Duodenal mucosa (tissue), 2 donors: ENCODE data around the gene EFCAB11.

ENCODE experiments used
- H3K27ac ChIP-seq: one replicate; pipeline ENCODE4 v1.7.0; 2013; ENCODE audit warnings: low read depth, low read length
- H3K27me3 ChIP-seq, 2 donors: one replicate each; pipeline ENCODE4 v1.7.0; 2013; ENCODE audit warnings: low read length in 2 of 2, control low read depth in 1 of 2; ENCODE audit not compliant: insufficient read depth in 2 of 2, control insufficient read depth in 1 of 2
- H3K36me3 ChIP-seq, 2 donors: one replicate each; pipeline ENCODE4 v1.7.0; 2013; ENCODE audit warnings: low read length in 2 of 2, control low read depth in 1 of 2; ENCODE audit not compliant: insufficient read depth in 2 of 2, control insufficient read depth in 1 of 2
- H3K4me1 ChIP-seq, 2 donors: one replicate each; pipeline ENCODE4 v1.7.0; 2013; ENCODE audit warnings: low read length in 2 of 2, control low read depth in 1 of 2; ENCODE audit not compliant: insufficient read depth in 2 of 2, control insufficient read depth in 1 of 2
- H3K4me3 ChIP-seq, 2 donors: one replicate each; pipeline ENCODE4 v1.7.0; 2013; ENCODE audit warnings: low read length in 2 of 2, low read depth in 1 of 2
- H3K9ac ChIP-seq, 2 donors: one replicate each; pipeline ENCODE4 v1.7.0; 2013; ENCODE audit warnings: low read length in 2 of 2, low read depth in 1 of 2
- H3K9me3 ChIP-seq, 2 donors: one replicate each; pipeline ENCODE4 v1.7.0; 2013; ENCODE audit warnings: low read length in 2 of 2, control low read depth in 1 of 2; ENCODE audit not compliant: control insufficient read depth in 1 of 2

EFCAB11 gene

GRCh38 chr14:89767131-89767530 is 187.4 kb downstream of the EFCAB11 start:
- Histone ChIP-seq H3K4me1 (peaks cover 10 to 23% of the 10 kb centered on the region in 2 donors), H3K4me3 (no peak overlapping the region), H3K9ac (no peak overlapping the region), H3K36me3 (no peaks in the 10 kb centered on the region), H3K27me3 (no peaks in the 10 kb centered on the region), H3K27ac (no peak overlapping the region), H3K9me3 (no peaks in the 10 kb centered on the region)

GRCh38 chr14:89765346-89765745 is 189.2 kb downstream of the EFCAB11 start:
- Histone ChIP-seq H3K9ac (no peak overlapping the region), H3K27me3 (no peaks in the 10 kb centered on the region), H3K36me3 (no peaks in the 10 kb centered on the region), H3K4me3 (no peak overlapping the region), H3K27ac (no peak overlapping the region), H3K9me3 (no peaks in the 10 kb centered on the region), H3K4me1 (peaks cover 9 to 10% of the 10 kb centered on the region in 2 donors)

GRCh38 chr14:89760086-89760485 is 194.4 kb downstream of the EFCAB11 start:
- Histone ChIP-seq H3K27ac (no peak overlapping the region), H3K9ac (no peak overlapping the region), H3K27me3 (no peaks in the 10 kb centered on the region), H3K9me3 (no peaks in the 10 kb centered on the region), H3K36me3 (no peaks in the 10 kb centered on the region), H3K4me3 (no peak overlapping the region), H3K4me1 (no peaks in the 10 kb centered on the region)

GRCh38 chr14:89757313-89757939 is 197.1 kb downstream of the EFCAB11 start:
- Histone ChIP-seq H3K27me3 (no peaks in the 10 kb centered on the region), H3K9ac (no peak overlapping the region), H3K4me3 (no peak overlapping the region), H3K36me3 (no peaks in the 10 kb centered on the region), H3K27ac (no peak overlapping the region), H3K9me3 (no peaks in the 10 kb centered on the region), H3K4me1 (no peaks in the 10 kb centered on the region)

- Histone ChIP-seq H3K27ac (no peak overlapping the region), H3K9me3 (no peaks in the 10 kb centered on the region), H3K4me3 (no peak overlapping the region), H3K4me1 (peaks cover 0 to 1% of the 10 kb centered on the region in 2 donors), H3K9ac (no peak overlapping the region), H3K36me3 (no peaks in the 10 kb centered on the region), H3K27me3 (no peaks in the 10 kb centered on the region)
These were observed 198.7 kb downstream of the EFCAB11 start for GRCh38 chr14:89755816-89756215.

- no peaks in the 10 kb centered on the region for H3K27me3 ChIP-seq
- no peak overlapping the region for H3K4me3 ChIP-seq
- no peak overlapping the region for H3K9ac ChIP-seq
- H3K27ac ChIP-seq: no peak overlapping the region
- no peaks in the 10 kb centered on the region for H3K36me3 ChIP-seq
- H3K9me3 ChIP-seq: no peaks in the 10 kb centered on the region
- H3K4me1 ChIP-seq: peaks cover 3 to 7% of the 10 kb centered on the region in 2 donors
These were observed 200.6 kb downstream of the EFCAB11 start for GRCh38 chr14:89753828-89754412.

GRCh38 chr14:89750908-89751392 is 203.6 kb downstream of the EFCAB11 start:
- Histone ChIP-seq H3K9me3 (peaks cover 4 to 7% of the 10 kb centered on the region in 2 donors), H3K27me3 (no peaks in the 10 kb centered on the region), H3K4me1 (peaks cover 3 to 13% of the 10 kb centered on the region in 2 donors), H3K4me3 (no peak overlapping the region), H3K27ac (no peak overlapping the region), H3K9ac (no peak overlapping the region), H3K36me3 (no peaks in the 10 kb centered on the region)

- no peak overlapping the region for H3K27ac ChIP-seq
- no peak overlapping the region for H3K4me3 ChIP-seq
- no peaks in the 10 kb centered on the region for H3K36me3 ChIP-seq
These were observed 204.2 kb downstream of the EFCAB11 start for GRCh38 chr14:89750281-89750755.

GRCh38 chr14:89748004-89748403 is 206.5 kb downstream of the EFCAB11 start:
- H3K36me3 ChIP-seq: no peaks in the 10 kb centered on the region
- H3K9ac ChIP-seq: no peak overlapping the region
- no peak overlapping the region for H3K27ac ChIP-seq
- no peaks in the 10 kb centered on the region for H3K27me3 ChIP-seq
- peaks cover 4 to 10% of the 10 kb centered on the region in 2 donors for H3K9me3 ChIP-seq
- H3K4me1 ChIP-seq: peaks cover 3 to 18% of the 10 kb centered on the region in 2 donors
- H3K4me3 ChIP-seq: no peak overlapping the region

More at GRCh38 chr14:89750281-89750755, 204.2 kb downstream of the EFCAB11 start:
- Histone ChIP-seq H3K9ac (no peak overlapping the region), H3K9me3 (peaks cover 4 to 7% of the 10 kb centered on the region in 2 donors), H3K27me3 (no peaks in the 10 kb centered on the region), H3K4me1 (peaks cover 3 to 13% of the 10 kb centered on the region in 2 donors)

GRCh38 chr14:89747126-89747525 is 207.4 kb downstream of the EFCAB11 start:
- no peak overlapping the region for H3K4me3 ChIP-seq
- no peaks in the 10 kb centered on the region for H3K36me3 ChIP-seq
- peaks cover 3 to 18% of the 10 kb centered on the region in 2 donors for H3K4me1 ChIP-seq
- peaks cover 4 to 13% of the 10 kb centered on the region in 2 donors for H3K9me3 ChIP-seq
- no peak overlapping the region for H3K27ac ChIP-seq
- no peaks in the 10 kb centered on the region for H3K27me3 ChIP-seq
- H3K9ac ChIP-seq: no peak overlapping the region
